Lower lobe of right lung (tissue), 2 donors: ENCODE results near the gene HNRNPLL. TPM values are rescaled to one million over a fixed set of nuclear protein-coding genes. Genes with fewer than 3 reads are reported as not detected.
A peak's percentile ranks its signal among the peaks of the same experiment; 100 is the strongest.

Experiments used
- ATAC-seq, 2 donors: fragments of 200-7000 bp; cut with Tn5 transposase; one replicate each; pipeline ENCODE4 v1.9.1; 2020 to 2022; ENCODE audit warnings: mild to moderate bottlenecking in 2 of 2, moderate library complexity in 2 of 2
- DNase-seq: peaks from one replicate; pipeline ENCODE4 v3.0.0-alpha.2; 2020
- H3K27ac ChIP-seq: fragments of 200-600 bp; one replicate; pipeline ENCODE4 v1.8.0; 2022
- H3K27me3 ChIP-seq: fragments of 200-600 bp; one replicate; pipeline ENCODE4 v1.8.0; 2022; ENCODE audit warnings: low read depth
- H3K36me3 ChIP-seq: fragments of 200-600 bp; one replicate; pipeline ENCODE4 v1.8.0; 2022; ENCODE audit warnings: mild to moderate bottlenecking
- H3K4me1 ChIP-seq: fragments of 200-600 bp; one replicate; pipeline ENCODE4 v1.8.0; 2022
- H3K4me3 ChIP-seq: fragments of 200-600 bp; one replicate; pipeline ENCODE4 v1.8.0; 2022; ENCODE audit warnings: mild to moderate bottlenecking
- H3K9me3 ChIP-seq: fragments of 200-600 bp; one replicate; pipeline ENCODE4 v1.8.0; 2022
- CTCF ChIP-seq: fragments of 200-600 bp; IDR thresholded peaks from one replicate; pipeline ENCODE4 v1.8.0; 2022; ENCODE audit warnings: antibody characterized with exemption, mild to moderate bottlenecking
- intact Hi-C: fragments of 100-400 bp; cut with DNase I; formaldehyde crosslinking; loops from one replicate; pipeline ENCODE4 v1.11.0; 2022
- total RNA-seq: library from RNA; stranded (reverse); fragmentation: NEBNext Ultra II Directional; extraction: Animal tissue kit (Norgen Biotek cat#: 25700); gene quantifications from one replicate; pipeline ENCODE4 v1.2.1, GENCODE V29; 2021
- donor health status: DM: no; HTN: yes; CAD: no; lungs with severe emphysema.

HNRNPLL gene
- total RNA-seq, 1 donor from 2014 or later, result 38.8 TPM

- intact Hi-C loops, result no loop called here
- ATAC-seq, result no peak
- no peaks in the 10 kb centered on the region for H3K9me3 ChIP-seq
Measured at GRCh38 chr2:38578832-38579231, 23.9 kb downstream of the HNRNPLL start.

GRCh38 chr2:38574278-38574677 is 28.4 kb downstream of the HNRNPLL start:
- no peak for ATAC-seq
- peaks cover 10% of the 10 kb centered on the region for H3K4me1 ChIP-seq
- no peak overlapping the region for H3K27ac ChIP-seq
- intact Hi-C loops, result no loop called here
- H3K27me3 ChIP-seq, result no peaks in the 10 kb centered on the region
- no peaks in the 10 kb centered on the region for H3K9me3 ChIP-seq
- no peak for DNase-seq
- H3K4me3 ChIP-seq, result no peak overlapping the region
- no peak for TF ChIP-seq CTCF
- peaks cover 62% of the 10 kb centered on the region for H3K36me3 ChIP-seq

More at GRCh38 chr2:38578832-38579231, 23.9 kb downstream of the HNRNPLL start:
- no peak overlapping the region for H3K4me3 ChIP-seq
- no peak for TF ChIP-seq CTCF
- H3K27ac ChIP-seq, result no peak overlapping the region
- no peaks in the 10 kb centered on the region for H3K27me3 ChIP-seq
- peaks cover 55% of the 10 kb centered on the region for H3K36me3 ChIP-seq
- no peak for DNase-seq
- H3K4me1 ChIP-seq, result no peaks in the 10 kb centered on the region

GRCh38 chr2:38572167-38572566 is 30.6 kb downstream of the HNRNPLL start:
- TF ChIP-seq CTCF, result no peak
- intact Hi-C loops, result no loop called here
- Histone ChIP-seq H3K9me3 (no peaks in the 10 kb centered on the region), H3K4me1 (peaks cover 10% of the 10 kb centered on the region), H3K36me3 (peaks cover 80% of the 10 kb centered on the region), H3K27me3 (no peaks in the 10 kb centered on the region), H3K4me3 (no peak overlapping the region), H3K27ac (no peak overlapping the region)
- DNase-seq (no peak), ATAC-seq (peak in 1 of 2 donors; percentile 53)

GRCh38 chr2:38571193-38571592 is 31.5 kb downstream of the HNRNPLL start:
- intact Hi-C loops, result no loop called here
- no peak for TF ChIP-seq CTCF
- peaks cover 82% of the 10 kb centered on the region for H3K36me3 ChIP-seq
- no peaks in the 10 kb centered on the region for H3K9me3 ChIP-seq
- DNase-seq (no peak), ATAC-seq (peak in 1 of 2 donors; percentile 39)
- H3K4me3 ChIP-seq, result no peak overlapping the region
- no peaks in the 10 kb centered on the region for H3K27me3 ChIP-seq
- H3K27ac ChIP-seq, result no peak overlapping the region
- H3K4me1 ChIP-seq, result peaks cover 10% of the 10 kb centered on the region

GRCh38 chr2:38568724-38569436 is 33.8 kb downstream of the HNRNPLL start:
- intact Hi-C loops, result no loop called here
- no peak overlapping the region for H3K27ac ChIP-seq
- no peaks in the 10 kb centered on the region for H3K27me3 ChIP-seq
- peaks cover 10% of the 10 kb centered on the region for H3K4me1 ChIP-seq
- peaks cover 95% of the 10 kb centered on the region for H3K36me3 ChIP-seq
- no peak for TF ChIP-seq CTCF
- DNase-seq (no peak), ATAC-seq (no peak)
- no peak overlapping the region for H3K4me3 ChIP-seq
- H3K9me3 ChIP-seq, result no peaks in the 10 kb centered on the region
